ENCODE results near the gene MRPL16. TPM values are rescaled to one million over a fixed set of nuclear protein-coding genes. Genes with fewer than 3 reads are reported as not detected.

The MRPL16 gene
- total and polyA plus RNA-seq, 2 of the 4 experiments (the other 2 are of a cell fraction): 43.9 to 71.3 TPM

- dilution Hi-C loops (cut with HindIII; ENCODE audit: low sequenced_read_pairs, unreplicated experiment): no loop called here
- in situ Hi-C loops (cut with MboI; ENCODE audit: low sequenced_read_pairs): loop anchor here (5.0 kb wide), 1 partner anchor 45 kb away; no protein-coding TSS in a partner anchor
- CTCF ChIA-PET: interaction anchor here (1.4 to 1.8 kb wide), 2 partner anchors 21 to 45 kb away, joined by 3 to 5 read pairs; no protein-coding TSS in a partner anchor
Observed at GRCh38 chr11:59756845-59757244, 53.7 kb downstream of the MRPL16 start.

More at GRCh38 chr11:59756845-59757244, 53.7 kb downstream of the MRPL16 start:
- Histone ChIP-seq H2BK5ac (ENCODE audit: low read depth, low read length, poor library complexity, severe bottlenecking) (no peak overlapping the region), H2BK15ac (ENCODE audit: low read depth, low read length) (no peak overlapping the region), H3K56ac (ENCODE audit: extremely low read depth, insufficient read depth, low read length) (no peak overlapping the region), H3K9ac (ENCODE audit: low read depth, low read length) (no peak overlapping the region), H4K20me1 (ENCODE audit: insufficient read depth, low read length) (peaks cover 9% of the 10 kb centered on the region; the same call in 1 of the 2 replicates), H4K91ac (ENCODE audit: insufficient read depth, low read depth, low read length) (no peak overlapping the region), H3K27me3 (ENCODE audit: control insufficient read depth, insufficient read depth, low read length) (no peaks in the 10 kb centered on the region), H3K4me3 (ENCODE audit: insufficient read depth, low read depth, low read length) (no peak overlapping the region), H3K79me1 (ENCODE audit: low read depth in 1 of 2, low read length in 2 of 2) (peaks cover 0 to 23% of the 10 kb centered on the region in 2 experiments; a peak in 3 of 4 replicates), H3K9me3 (ENCODE audit: control insufficient read depth, insufficient read depth, low read length) (no peaks in the 10 kb centered on the region), H2BK20ac (ENCODE audit: low read depth, low read length) (0 out of 2 replicates have a peak overlapping the region, but pooled peaks have one; percentile 16), H3K18ac (ENCODE audit: low read depth, low read length) (no peak overlapping the region), H3K14ac (replicated peaks; ENCODE audit: low read depth, low read length) (no peak overlapping the region), H2AK9ac (replicated peaks; ENCODE audit: low read depth, low read length, poor library complexity) (no peak overlapping the region), H2BK120ac (ENCODE audit: low read depth, low read length) (no peak overlapping the region), H3K4me1 (ENCODE audit: control insufficient read depth, insufficient read depth, low read length) (peaks cover 5% of the 10 kb centered on the region), H3K9me1 (ENCODE audit: insufficient read depth, low read length) (peaks cover 5% of the 10 kb centered on the region; the same call in 1 of the 2 replicates), H3K36me3 (ENCODE audit: control insufficient read depth, insufficient read depth, low read length) (no peaks in the 10 kb centered on the region), H3K4me2 (ENCODE audit: low read depth, low read length) (no peak overlapping the region; the same call in 1 of the 2 replicates), H3K27ac (ENCODE audit: insufficient read depth, low read length) (no peak overlapping the region), H3K4ac (ENCODE audit: low read depth, low read length) (no peak overlapping the region), H2AFZ (replicated peaks; ENCODE audit: low read length, poor library complexity) (peak overlapping the region; percentile 4), H2AK5ac (ENCODE audit: low read depth, low read length) (no peak overlapping the region), H4K8ac (ENCODE audit: low read depth in 2 of 2, low read length in 2 of 2) (no peak overlapping the region), H3K23ac (ENCODE audit: low read depth, low read length) (no peak overlapping the region), H4K5ac (ENCODE audit: low read depth, low read length) (no peak overlapping the region)
- POLR2A ChIA-PET (ENCODE audit: unreplicated experiment): no interaction called here
- 20% methylated on average over 1 of the region's 4 CpGs; no CpG with 5 or more reads in 1 of the 2 experiments for WGBS, 2 experiments (ENCODE audit: extremely low coverage in 2 of 2, insufficient read length in 1 of 2)
- no TSS peak for BruUV-seq (replicated peaks)
- no peak for TF ChIP-seq ELK1 (IDR thresholded peaks at IDR 0.05; ENCODE audit: borderline replicate concordance, low read depth, low read length)
- TF ChIP-seq NFE2L2 (IDR thresholded peaks at IDR 0.05; ENCODE audit: low read depth, low read length): 0 out of 2 replicates have a peak, but pooled peaks have one; percentile 9
- DNase-seq: peak; percentile 15
- ATAC-seq (ENCODE audit: low read depth): no peak
- intact Hi-C loops (cut with micrococcal nuclease): no loop called here

Data from IMR-90 (cell line).